Measurements from ENCODE around the gene SOCS6. TPM values are rescaled to one million over a fixed set of nuclear protein-coding genes. Genes with fewer than 3 reads are reported as not detected.
A peak's percentile ranks its signal among the peaks of the same experiment; 100 is the strongest.

The SOCS6 gene
- total RNA-seq, 1 experiment from 2014 or later: 53.4 TPM

- H3K79me2 ChIP-seq (ENCODE audit: insufficient read depth, low read length): no peaks in the 10 kb centered on the region
- no peaks in the 10 kb centered on the region for H3K9me3 ChIP-seq (ENCODE audit: control insufficient read depth in 1 of 2, insufficient read depth in 1 of 2, low read depth in 1 of 2, low read length in 2 of 2)
- ChIA-PET POLR2A (interaction anchor here (1.0 to 1.5 kb wide), 4 partner anchors 8 to 67 kb away, joined by 3 to 5 read pairs (median 3); no protein-coding TSS in a partner anchor), CTCF (no interaction called here), RAD21 (ENCODE audit: low non-redundant PET in 1 of 2, low total read pairs in 2 of 2, uncharacterized antibody in 2 of 2, unreplicated experiment in 2 of 2) (no interaction called here)
- intact Hi-C loops (cut with micrococcal nuclease): no loop called here
- no TSS peak for BruUV-seq (replicated peaks)
- TF ChIP-seq ZBTB33 (IDR thresholded peaks at IDR 0.05; ENCODE audit: extremely low read depth, insufficient replicate concordance, low read length): no peak
- no peak for TF ChIP-seq REST (IDR thresholded peaks at IDR 0.05; ENCODE audit: low read depth)
- H3K4me1 ChIP-seq (ENCODE audit: control insufficient read depth in 1 of 2, insufficient read depth in 2 of 2, low read length in 2 of 2): peaks cover 89 to 99% of the 10 kb centered on the region in 2 experiments
- H3K4me3 ChIP-seq (replicated peaks in 1 of 2; ENCODE audit: low read depth in 1 of 2, low read length in 2 of 2): peak overlapping the region in 1 of 2 experiments; percentile 6; a peak in 1 of 4 replicates
- no peaks in the 10 kb centered on the region for H4K20me1 ChIP-seq (ENCODE audit: insufficient read depth)
- DNase-seq (ENCODE audit: low read depth, low spot score) (no peak), ATAC-seq (no peak)
- H3K36me3 ChIP-seq (ENCODE audit: control insufficient read depth in 1 of 2, insufficient read depth in 2 of 2, low read length in 2 of 2): no peaks in the 10 kb centered on the region
- peak overlapping the region; percentile 59 for H3K4me2 ChIP-seq (ENCODE audit: low read length)
- H3K27ac ChIP-seq (ENCODE audit: low read depth, low read length): peak overlapping the region; percentile 97
- H3K9ac ChIP-seq (ENCODE audit: low read length): peak overlapping the region; percentile 57
- peak overlapping the region; percentile 24 for H2AFZ ChIP-seq (ENCODE audit: low read depth, low read length, poor library complexity, severe bottlenecking)
- no peaks in the 10 kb centered on the region for H3K9me2 ChIP-seq (ENCODE audit: insufficient read depth)
- H3K27me3 ChIP-seq (ENCODE audit: insufficient read depth, low read length): no peaks in the 10 kb centered on the region
These were observed 77.3 kb downstream of the SOCS6 start for GRCh38 chr18:70366174-70366573.

Measured in HCT116 (cell line).